Effector memory CD4-positive, alpha-beta T cell (primary cell): ENCODE measurements around the gene ARGLU1.

ENCODE experiments used
- DNase-seq, 3 donors: peaks; one replicate each; pipeline ENCODE4 v3.0.0-alpha.2; 2020
- H3K27ac ChIP-seq: 2 replicates; pipeline ENCODE4 v1.7.0; 2013; ENCODE audit warnings: mild to moderate bottlenecking, low read length, moderate library complexity; ENCODE audit not compliant: insufficient read depth, poor library complexity, severe bottlenecking
- H3K27me3 ChIP-seq: replicated peaks from 2 replicates; pipeline ENCODE4 v1.7.0; 2013; ENCODE audit warnings: mild to moderate bottlenecking, low read length; ENCODE audit not compliant: insufficient read depth, control insufficient read depth, poor library complexity, severe bottlenecking
- H3K36me3 ChIP-seq: 2 replicates; pipeline ENCODE4 v1.7.0; 2013; ENCODE audit warnings: mild to moderate bottlenecking, low read length, moderate library complexity; ENCODE audit not compliant: control insufficient read depth, insufficient read depth
- H3K4me1 ChIP-seq: 2 replicates; pipeline ENCODE4 v1.7.0; 2013; ENCODE audit warnings: low read length, mild to moderate bottlenecking; ENCODE audit not compliant: control insufficient read depth, insufficient read depth, poor library complexity, severe bottlenecking
- H3K4me3 ChIP-seq: 2 replicates; pipeline ENCODE4 v1.7.0; 2013; ENCODE audit warnings: low read length, low read depth, mild to moderate bottlenecking; ENCODE audit not compliant: insufficient read depth, poor library complexity, severe bottlenecking
- H3K9me3 ChIP-seq: 2 replicates; pipeline ENCODE4 v1.7.0; 2013; ENCODE audit warnings: mild to moderate bottlenecking, low read length, moderate library complexity; ENCODE audit not compliant: control insufficient read depth

ARGLU1 gene

DNA sequence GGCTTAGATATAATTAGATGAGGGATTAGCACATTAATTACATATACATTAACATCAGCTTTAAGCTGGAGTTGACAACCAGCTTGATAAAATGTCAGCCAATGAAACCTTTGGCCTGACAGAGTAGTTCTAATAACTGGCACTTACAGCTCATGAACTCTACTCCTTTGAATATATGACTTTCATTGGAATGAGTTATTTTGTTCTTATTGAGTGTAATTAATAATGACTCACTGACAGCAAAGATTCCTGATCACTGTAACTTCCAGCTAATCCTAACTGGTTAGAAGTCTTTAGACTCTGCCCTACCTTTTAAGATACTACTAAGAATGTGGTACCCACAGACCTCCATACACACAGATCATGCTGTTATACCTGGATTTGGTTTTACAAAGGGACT, 73.4 kb downstream of the ARGLU1 start:
- Histone ChIP-seq H3K4me1 (peaks cover 4% of the 10 kb centered on the region), H3K4me3 (no peak overlapping the region), H3K9me3 (no peaks in the 10 kb centered on the region), H3K36me3 (no peaks in the 10 kb centered on the region), H3K27me3 (peaks cover 2% of the 10 kb centered on the region), H3K27ac (no peak overlapping the region)
- no peak for DNase-seq

DNA sequence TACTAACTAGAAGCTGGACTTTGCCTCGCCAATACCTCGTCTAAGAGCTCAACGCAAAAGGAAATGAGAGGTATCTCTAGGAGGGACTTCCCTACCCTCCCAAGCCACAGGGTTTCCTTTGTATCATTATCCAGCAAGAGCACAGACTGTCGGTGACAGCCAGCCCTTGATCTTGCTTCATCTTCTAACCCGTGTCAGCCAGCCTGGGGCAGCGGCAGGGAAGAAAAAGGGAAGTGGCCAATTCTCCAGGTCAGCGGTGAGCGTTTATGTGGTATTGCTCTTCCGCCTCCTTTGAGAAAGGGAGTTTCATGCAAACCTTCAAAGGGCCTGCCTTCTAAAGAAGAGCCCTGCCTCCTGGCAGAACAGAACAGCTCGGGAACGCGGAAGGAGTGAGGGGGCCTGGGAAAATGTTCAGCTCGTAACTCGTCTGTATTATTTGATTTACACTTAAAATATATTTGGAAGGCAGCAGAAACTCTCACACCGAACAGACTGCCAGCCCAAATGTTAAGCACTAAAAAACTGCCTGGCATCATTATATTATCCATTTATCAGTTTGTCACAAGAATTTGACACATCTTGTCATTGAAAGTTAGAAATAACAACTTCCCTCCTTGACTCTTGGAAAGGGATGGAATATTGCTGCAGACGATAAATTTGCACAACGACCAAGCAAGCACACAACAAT, 74.3 kb downstream of the ARGLU1 start:
- H3K27me3 ChIP-seq = peaks cover 2% of the 10 kb centered on the region
- no peak for DNase-seq
- H3K27ac ChIP-seq = no peak overlapping the region
- no peak overlapping the region for H3K4me3 ChIP-seq
- H3K9me3 ChIP-seq = no peaks in the 10 kb centered on the region
- no peaks in the 10 kb centered on the region for H3K36me3 ChIP-seq
- peaks cover 4% of the 10 kb centered on the region for H3K4me1 ChIP-seq

DNA sequence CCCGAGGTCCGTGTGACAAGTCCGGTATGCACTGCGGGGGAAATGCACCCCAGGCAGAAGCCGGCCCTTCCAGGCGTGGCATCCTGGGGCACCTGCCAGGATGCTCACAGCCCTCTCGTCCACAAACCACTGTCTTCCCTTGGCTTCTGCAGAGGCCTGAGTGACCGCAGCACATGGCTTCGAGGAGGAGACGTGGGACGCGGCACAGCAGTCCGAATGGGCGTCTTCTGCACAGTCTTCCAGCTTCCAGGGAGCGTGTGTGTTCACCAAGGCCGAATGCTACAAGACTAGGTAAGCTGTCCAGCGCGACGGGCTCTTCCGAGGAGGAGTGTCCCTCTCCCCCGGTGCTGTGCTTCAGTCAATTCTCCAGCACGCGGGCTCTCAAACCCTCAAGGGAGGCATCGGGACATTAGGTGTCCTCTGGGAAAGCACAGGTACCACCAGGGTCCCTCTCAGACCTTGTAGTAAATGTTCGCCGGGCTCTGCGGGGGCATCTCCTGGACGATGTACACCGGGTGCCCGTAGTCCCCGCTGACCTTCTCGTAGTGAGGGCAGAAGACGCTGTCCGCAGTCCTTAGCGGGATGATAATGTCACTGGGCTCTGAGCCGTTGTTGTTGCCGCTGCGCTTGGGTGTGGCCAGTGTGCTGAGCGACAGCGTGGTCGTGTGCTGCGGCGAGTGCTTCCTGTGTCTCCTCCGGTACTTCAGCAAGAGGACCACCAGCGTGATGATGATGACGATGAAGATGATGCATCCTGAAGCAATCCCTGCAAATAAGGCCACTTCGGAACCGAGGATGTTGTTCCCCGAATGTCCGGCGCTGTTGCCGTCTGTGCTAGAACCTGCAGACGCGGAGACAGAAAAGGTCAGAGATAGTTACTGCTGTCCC, 75.1 kb downstream of the ARGLU1 start:
- Histone ChIP-seq H3K4me3 (no peak overlapping the region), H3K4me1 (peaks cover 4% of the 10 kb centered on the region), H3K9me3 (no peaks in the 10 kb centered on the region), H3K36me3 (no peaks in the 10 kb centered on the region), H3K27ac (no peak overlapping the region), H3K27me3 (peaks cover 2% of the 10 kb centered on the region)
- no peak for DNase-seq

DNA sequence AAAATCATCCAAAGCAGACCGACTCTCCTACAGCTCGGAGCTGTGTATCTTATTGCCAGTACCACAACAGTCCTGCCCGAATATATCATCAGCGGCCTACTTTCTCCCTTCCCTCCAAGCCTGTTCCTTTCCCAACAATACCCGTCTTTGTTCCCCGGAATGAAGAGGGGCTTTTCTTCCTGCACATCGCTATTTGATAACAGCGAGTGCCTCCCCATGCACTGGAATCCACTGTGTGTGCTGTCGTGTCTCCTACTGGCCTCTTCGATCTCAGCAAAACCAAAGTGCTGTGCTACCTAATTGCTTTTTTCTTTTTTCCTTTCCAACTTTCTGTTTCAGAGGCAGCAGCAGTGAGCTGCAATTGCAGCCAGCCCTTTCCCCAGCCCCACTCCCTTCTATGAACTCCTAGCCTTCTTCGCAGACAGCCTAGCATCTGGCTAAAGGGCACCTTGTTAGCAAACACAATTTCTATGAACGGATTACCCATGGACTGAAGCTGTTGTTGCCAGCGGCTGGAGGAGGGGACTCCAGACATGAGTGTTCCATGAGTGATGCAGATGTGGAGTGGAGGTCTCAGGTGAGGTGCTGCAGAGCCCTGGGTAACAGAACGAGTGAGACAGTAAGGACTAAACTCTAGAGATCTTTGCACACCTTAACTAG, 75.9 kb downstream of the ARGLU1 start:
- no peak overlapping the region for H3K27ac ChIP-seq
- peaks cover 2% of the 10 kb centered on the region for H3K27me3 ChIP-seq
- peaks cover 4% of the 10 kb centered on the region for H3K4me1 ChIP-seq
- DNase-seq = no peak
- H3K4me3 ChIP-seq = no peak overlapping the region
- no peaks in the 10 kb centered on the region for H3K9me3 ChIP-seq
- H3K36me3 ChIP-seq = no peaks in the 10 kb centered on the region
